Hematopoietic multipotent progenitor cell treated with erythropoietin and hydrocortisone succinate and interleukin-3 and kit ligand, for 17 days (in vitro differentiated cells): Measurements from ENCODE around the gene ID4.

Experiments used
- DNase-seq: peaks from one replicate; pipeline ENCODE4 v3.0.0-alpha.2; 2015; ENCODE audit warnings: low spot score

The ID4 gene

GRCh38 chr6:19860235-19860877 lies 23.2 kb downstream of the ID4 start:
- DNase-seq, result no peak

- DNase-seq, result no peak
Observed at GRCh38 chr6:19864285-19864684, 27.1 kb downstream of the ID4 start.

- DNase-seq, result no peak
Observed at GRCh38 chr6:19865178-19865577, 28.0 kb downstream of the ID4 start.

GRCh38 chr6:19866173-19866984 lies 29.2 kb downstream of the ID4 start:
- DNase-seq, result no peak

- DNase-seq, result no peak
Observed at GRCh38 chr6:19866985-19867627, 29.9 kb downstream of the ID4 start.

- DNase-seq, result no peak
Observed at GRCh38 chr6:19869464-19869863, 32.3 kb downstream of the ID4 start.

- no peak for DNase-seq
Observed at GRCh38 chr6:19870322-19870721, 33.2 kb downstream of the ID4 start.

GRCh38 chr6:19873031-19873430 lies 35.9 kb downstream of the ID4 start:
- DNase-seq, result no peak

GRCh38 chr6:19876672-19877071 lies 39.5 kb downstream of the ID4 start:
- DNase-seq, result no peak

- DNase-seq, result no peak
Observed at GRCh38 chr6:19879663-19880062, 42.5 kb downstream of the ID4 start.

GRCh38 chr6:19880066-19880465 lies 42.9 kb downstream of the ID4 start:
- DNase-seq, result no peak

GRCh38 chr6:19891451-19891850 lies 54.3 kb downstream of the ID4 start:
- no peak for DNase-seq
